ENCODE data around the gene GNG12.

GRCh38 chr1:67680486-67680885, 152.8 kb downstream of the GNG12 start:
- TF ChIP-seq, protein P1, sequence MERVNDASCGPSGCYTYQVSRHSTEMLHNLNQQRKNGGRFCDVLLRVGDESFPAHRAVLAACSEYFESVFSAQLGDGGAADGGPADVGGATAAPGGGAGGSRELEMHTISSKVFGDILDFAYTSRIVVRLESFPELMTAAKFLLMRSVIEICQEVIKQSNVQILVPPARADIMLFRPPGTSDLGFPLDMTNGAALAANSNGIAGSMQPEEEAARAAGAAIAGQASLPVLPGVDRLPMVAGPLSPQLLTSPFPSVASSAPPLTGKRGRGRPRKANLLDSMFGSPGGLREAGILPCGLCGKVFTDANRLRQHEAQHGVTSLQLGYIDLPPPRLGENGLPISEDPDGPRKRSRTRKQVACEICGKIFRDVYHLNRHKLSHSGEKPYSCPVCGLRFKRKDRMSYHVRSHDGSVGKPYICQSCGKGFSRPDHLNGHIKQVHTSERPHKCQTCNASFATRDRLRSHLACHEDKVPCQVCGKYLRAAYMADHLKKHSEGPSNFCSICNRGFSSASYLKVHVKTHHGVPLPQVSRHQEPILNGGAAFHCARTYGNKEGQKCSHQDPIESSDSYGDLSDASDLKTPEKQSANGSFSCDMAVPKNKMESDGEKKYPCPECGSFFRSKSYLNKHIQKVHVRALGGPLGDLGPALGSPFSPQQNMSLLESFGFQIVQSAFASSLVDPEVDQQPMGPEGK (CRISPR knock-in tag; IDR thresholded peaks at IDR 0.05; ENCODE audit: borderline replicate concordance): no peak
- TF ChIP-seq ARNTL (CRISPR knock-in tag; IDR thresholded peaks at IDR 0.05; ENCODE audit: borderline replicate concordance, low read depth) (no peak), RARB (CRISPR knock-in tag; IDR thresholded peaks at IDR 0.05) (no peak), ISL1 (CRISPR knock-in tag; IDR thresholded peaks at IDR 0.05) (no peak), TOX (CRISPR knock-in tag; IDR thresholded peaks at IDR 0.05; ENCODE audit: borderline replicate concordance) (no peak), TCF4 (CRISPR knock-in tag; IDR thresholded peaks at IDR 0.05; ENCODE audit: borderline replicate concordance) (no peak), ZNF565 (CRISPR knock-in tag; conservative IDR thresholded peaks at IDR 0.05; ENCODE audit: low read depth) (no peak), CREB5 (CRISPR knock-in tag; IDR thresholded peaks at IDR 0.05; ENCODE audit: low read depth) (no peak), ZNF70 (CRISPR knock-in tag; IDR thresholded peaks at IDR 0.05) (no peak), ZFP30 (CRISPR knock-in tag; IDR thresholded peaks at IDR 0.05) (no peak)
